Brain microvascular endothelial cell (primary cell): ENCODE measurements around the gene CCDC18.
"Not testable (repeated sequence)": the region's sequence is repeated elsewhere in the genome, so short reads cannot be mapped to it uniquely, and the experiment has no call there.

ENCODE experiments used
- DNase-seq: peaks from one replicate; pipeline ENCODE4 v3.0.0-alpha.2; 2020
- H3K27ac ChIP-seq: fragments of 250-450 bp; sonication (Bioruptor Pico); 2 replicates; pipeline ENCODE4 v1.5.1; 2020; ENCODE audit warnings: mild to moderate bottlenecking, moderate library complexity
- H3K27me3 ChIP-seq: fragments of 250-450 bp; sonication (Bioruptor Pico); replicated peaks from 2 replicates; pipeline ENCODE4 v1.5.1; 2020; ENCODE audit warnings: mild to moderate bottlenecking
- H3K36me3 ChIP-seq: fragments of 250-450 bp; sonication (Bioruptor Pico); replicated peaks from 2 replicates; pipeline ENCODE4 v1.5.1; 2020; ENCODE audit warnings: mild to moderate bottlenecking
- H3K4me3 ChIP-seq: 2 replicates; pipeline ENCODE4 v1.5.1; 2011; ENCODE audit warnings: low read depth, mild to moderate bottlenecking, control low read depth, low read length, moderate library complexity
- in situ Hi-C: cut with HindIII; loops from 2 replicates; pipeline ENCODE4 v1.10.0; 2017; ENCODE audit warnings: low sequenced_read_pairs, low pct_ligation_motif_present
- TF ChIP-seq, protein P1 (sequence below): IDR thresholded peaks from 2 replicates; pipeline ENCODE4 v1.5.1; 2011; ENCODE audit warnings: low read depth, mild to moderate bottlenecking, moderate library complexity, low read length, control low read depth, inconsistent platforms; ENCODE audit errors: missing control alignments

The CCDC18 gene

DNA sequence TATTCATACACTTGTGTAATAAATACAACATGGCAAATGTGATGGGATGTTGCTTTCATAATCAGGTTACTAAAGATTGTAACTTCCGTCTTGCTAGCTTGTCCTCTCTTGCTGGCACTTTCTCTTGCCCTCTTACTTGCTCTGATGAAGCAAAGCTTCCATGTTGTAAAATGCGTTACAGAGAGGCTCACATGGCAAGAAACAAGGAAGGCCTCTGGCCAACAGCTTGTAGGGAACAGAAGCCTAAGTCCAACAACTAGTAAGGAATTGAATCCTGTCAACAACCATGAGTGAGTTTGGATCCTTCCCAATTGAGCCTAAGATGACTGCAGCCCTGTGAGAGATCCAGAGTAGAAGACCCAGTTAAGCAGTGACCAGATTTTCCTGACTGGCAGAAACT is 15.7 kb upstream of the CCDC18 start:
- Histone ChIP-seq H3K27me3 (no peaks in the 10 kb centered on the region), H3K36me3 (peaks cover 1% of the 10 kb centered on the region), H3K4me3 (no peak overlapping the region), H3K27ac (no peak overlapping the region)
- TF ChIP-seq, protein P1, sequence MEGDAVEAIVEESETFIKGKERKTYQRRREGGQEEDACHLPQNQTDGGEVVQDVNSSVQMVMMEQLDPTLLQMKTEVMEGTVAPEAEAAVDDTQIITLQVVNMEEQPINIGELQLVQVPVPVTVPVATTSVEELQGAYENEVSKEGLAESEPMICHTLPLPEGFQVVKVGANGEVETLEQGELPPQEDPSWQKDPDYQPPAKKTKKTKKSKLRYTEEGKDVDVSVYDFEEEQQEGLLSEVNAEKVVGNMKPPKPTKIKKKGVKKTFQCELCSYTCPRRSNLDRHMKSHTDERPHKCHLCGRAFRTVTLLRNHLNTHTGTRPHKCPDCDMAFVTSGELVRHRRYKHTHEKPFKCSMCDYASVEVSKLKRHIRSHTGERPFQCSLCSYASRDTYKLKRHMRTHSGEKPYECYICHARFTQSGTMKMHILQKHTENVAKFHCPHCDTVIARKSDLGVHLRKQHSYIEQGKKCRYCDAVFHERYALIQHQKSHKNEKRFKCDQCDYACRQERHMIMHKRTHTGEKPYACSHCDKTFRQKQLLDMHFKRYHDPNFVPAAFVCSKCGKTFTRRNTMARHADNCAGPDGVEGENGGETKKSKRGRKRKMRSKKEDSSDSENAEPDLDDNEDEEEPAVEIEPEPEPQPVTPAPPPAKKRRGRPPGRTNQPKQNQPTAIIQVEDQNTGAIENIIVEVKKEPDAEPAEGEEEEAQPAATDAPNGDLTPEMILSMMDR, result no peak
- no peak for DNase-seq
- in situ Hi-C loops, result no loop called here

DNA sequence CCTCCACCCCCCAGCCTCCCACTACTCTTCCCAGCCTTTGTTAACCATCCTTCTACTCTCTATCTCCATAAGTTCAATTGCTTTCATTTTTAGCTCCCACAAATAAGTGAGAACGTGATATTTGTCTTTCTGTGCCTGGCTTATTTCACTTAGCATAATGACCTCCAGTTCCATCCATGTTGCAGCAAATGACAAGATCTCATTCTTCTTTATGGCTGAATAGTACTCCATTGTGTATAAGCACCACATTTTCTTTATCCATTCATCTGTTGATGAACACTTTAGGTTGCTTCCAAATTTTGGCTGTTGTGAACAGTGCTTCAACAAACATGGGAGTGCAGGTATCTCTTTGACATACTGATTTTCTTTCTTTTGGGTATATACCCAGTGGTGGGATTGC is 14.6 kb upstream of the CCDC18 start:
- in situ Hi-C loops, H3K4me3 ChIP-seq, H3K27ac ChIP-seq, H3K27me3 ChIP-seq, DNase-seq, H3K36me3 ChIP-seq: not testable (repeated sequence)

DNA sequence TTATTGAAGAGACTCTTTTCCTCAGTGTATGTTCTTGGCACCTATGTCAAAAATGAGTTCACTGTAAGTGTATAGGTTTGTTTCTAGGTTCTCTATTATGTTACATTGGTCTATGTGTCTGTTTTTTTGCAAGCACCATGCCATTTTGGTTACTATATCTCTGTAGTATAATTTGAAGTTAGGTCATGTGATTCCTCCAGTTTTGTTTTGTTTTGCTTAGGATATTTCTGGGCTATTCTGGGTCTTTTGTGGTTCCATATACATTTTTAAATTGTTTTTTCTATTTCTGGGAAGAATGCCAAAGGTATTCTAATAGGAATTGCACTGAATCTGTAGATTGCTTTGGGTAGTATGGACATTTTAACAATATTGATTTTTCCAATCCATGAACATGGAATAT is 13.5 kb upstream of the CCDC18 start:
- TF ChIP-seq, protein P1, result no peak
- H3K27ac ChIP-seq, result no peak overlapping the region
- H3K27me3 ChIP-seq, result no peaks in the 10 kb centered on the region
- no peak for DNase-seq
- in situ Hi-C loops, result no loop called here
- no peaks in the 10 kb centered on the region for H3K36me3 ChIP-seq
- no peak overlapping the region for H3K4me3 ChIP-seq

DNA sequence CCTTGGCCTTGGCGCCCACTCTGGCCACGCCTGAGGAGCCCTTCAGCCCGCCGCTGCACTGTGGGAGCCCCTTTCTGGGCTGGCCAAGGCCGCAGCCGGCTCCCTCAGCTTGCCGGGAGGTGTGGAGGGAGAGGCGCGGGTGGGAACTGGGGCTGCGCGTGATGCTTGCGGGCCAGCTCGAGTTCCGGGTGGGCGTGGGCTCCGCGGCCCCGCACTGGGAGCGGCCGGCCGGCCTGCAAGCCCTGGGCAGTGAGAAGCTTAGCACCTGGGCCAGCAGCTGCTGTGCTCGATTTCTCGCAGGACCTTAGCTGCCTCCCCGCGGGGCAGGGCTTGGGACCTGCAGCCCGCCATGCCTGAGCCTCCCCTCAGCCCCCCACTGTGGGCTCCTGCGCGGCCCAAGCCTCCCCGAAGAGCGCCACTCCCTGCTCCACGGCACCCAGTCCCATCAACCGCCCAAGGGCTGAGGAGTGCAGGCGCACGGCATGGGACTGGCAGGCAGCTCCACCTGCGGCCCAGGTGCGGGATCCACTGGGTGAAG is 10.3 kb upstream of the CCDC18 start:
- DNase-seq, H3K27ac ChIP-seq, H3K36me3 ChIP-seq, in situ Hi-C loops, H3K4me3 ChIP-seq, H3K27me3 ChIP-seq: not testable (repeated sequence)

DNA sequence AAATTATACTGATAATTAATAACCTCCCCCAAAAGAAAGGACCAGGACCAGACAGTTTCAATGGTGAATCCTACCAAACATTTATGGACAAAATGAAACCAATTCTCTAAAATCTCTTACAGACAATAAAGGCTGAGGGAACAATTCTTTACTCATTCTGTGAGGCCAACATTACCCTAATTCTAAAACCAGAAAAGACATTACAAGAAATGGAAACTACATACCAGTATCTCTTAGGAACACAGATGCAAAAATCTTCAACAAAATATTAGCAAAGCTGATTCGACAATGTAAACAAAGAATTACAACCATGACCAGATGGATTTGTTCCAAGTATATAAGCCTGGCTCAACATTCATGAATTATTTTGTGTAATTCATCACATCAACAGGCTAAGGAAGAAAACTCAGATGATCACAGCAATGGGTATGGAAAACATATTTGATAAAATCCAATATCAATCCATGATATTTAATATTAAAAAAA is 8.9 kb upstream of the CCDC18 start:
- Histone ChIP-seq H3K27ac (no peak overlapping the region), H3K4me3 (no peak overlapping the region), H3K36me3 (peaks cover 2% of the 10 kb centered on the region), H3K27me3 (no peaks in the 10 kb centered on the region)
- in situ Hi-C loops, result no loop called here
- DNase-seq, result no peak
- TF ChIP-seq, protein P1, result no peak

DNA sequence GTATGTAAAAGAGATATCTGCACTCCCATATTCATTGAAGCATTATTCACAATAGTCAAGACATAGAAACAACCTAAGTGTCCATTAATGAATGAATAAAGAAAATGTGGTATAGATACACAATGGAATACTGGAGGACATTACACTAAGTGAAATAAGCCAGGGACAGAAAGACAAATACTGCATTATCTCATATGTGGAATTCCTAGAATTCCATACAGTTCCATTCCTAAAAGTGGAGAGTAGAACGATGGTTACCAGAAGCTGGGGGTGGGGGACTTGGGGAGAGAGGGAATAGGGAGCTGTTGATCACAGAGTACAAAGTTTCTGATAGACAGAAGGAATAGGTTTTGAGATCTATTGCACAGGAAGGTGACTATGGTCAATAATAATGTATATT is 7.7 kb upstream of the CCDC18 start:
- in situ Hi-C loops, result no loop called here
- Histone ChIP-seq H3K36me3 (peaks cover 2% of the 10 kb centered on the region), H3K4me3 (no peak overlapping the region), H3K27ac (no peak overlapping the region), H3K27me3 (no peaks in the 10 kb centered on the region)
- DNase-seq, result no peak
- TF ChIP-seq, protein P1, result no peak

DNA sequence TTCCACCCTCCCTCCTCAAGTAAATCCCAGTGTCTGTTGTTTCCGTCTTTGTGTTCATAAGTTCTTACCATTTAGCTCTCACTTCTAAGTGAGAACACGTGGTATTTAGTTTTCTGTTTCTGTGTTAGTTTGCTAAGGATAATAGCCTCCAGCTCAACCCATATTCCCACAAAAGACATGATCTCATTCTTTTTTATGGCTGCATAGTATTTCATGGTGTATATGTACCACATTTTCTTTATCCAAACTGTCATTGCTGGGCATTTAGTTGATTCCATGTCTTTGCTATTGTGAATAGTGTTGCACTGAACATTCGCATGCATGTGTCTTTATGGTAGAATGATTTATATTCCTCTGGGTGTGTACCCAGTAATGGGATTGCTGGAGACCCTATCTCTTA is 5.9 kb upstream of the CCDC18 start:
- H3K36me3 ChIP-seq, H3K27me3 ChIP-seq, DNase-seq, H3K27ac ChIP-seq, in situ Hi-C loops, H3K4me3 ChIP-seq: not testable (repeated sequence)
